Calu3 (cell line): ENCODE data around the gene DOK5. TPM values are rescaled to one million over a fixed set of nuclear protein-coding genes. Genes with fewer than 3 reads are reported as not detected.
A peak's percentile ranks its signal among the peaks of the same experiment; 100 is the strongest.

Experiments
- BruUV-seq: library from RNA; stranded (reverse); fragments of 400-500 nt; replicated peaks from 2 replicates; lab custom pipeline; 2021; lab: Mats Ljungman, UMichigan
- CTCF ChIA-PET: fragments of 300-600 bp; sonication (Branson Sonifier 250); formaldehyde crosslinking; loops from one replicate; lab custom pipeline; 2022; ENCODE audit warnings: antibody characterized with exemption; lab: Charles Lee
- DNase-seq: peaks from one replicate; pipeline ENCODE4 v3.0.0; 2022
- H3K27ac Mint-ChIP-seq: one replicate; pipeline ENCODE4 v1.8.0; 2022; ENCODE audit warnings: mixed read lengths; ENCODE audit not compliant: unreplicated experiment
- H3K27me3 Mint-ChIP-seq: one replicate; pipeline ENCODE4 v1.8.0; 2022; ENCODE audit warnings: mixed read lengths; ENCODE audit not compliant: unreplicated experiment
- H3K36me3 Mint-ChIP-seq: one replicate; pipeline ENCODE4 v1.8.0; 2022; ENCODE audit warnings: mild to moderate bottlenecking, moderate library complexity, mixed read lengths; ENCODE audit not compliant: insufficient read depth, unreplicated experiment
- H3K4me1 Mint-ChIP-seq: one replicate; pipeline ENCODE4 v1.8.0; 2022; ENCODE audit warnings: mild to moderate bottlenecking, low read depth, mixed read lengths; ENCODE audit not compliant: unreplicated experiment
- H3K4me3 Mint-ChIP-seq: one replicate; pipeline ENCODE4 v1.8.0; 2022; ENCODE audit warnings: mild to moderate bottlenecking, low read depth, moderate library complexity, mixed read lengths; ENCODE audit not compliant: unreplicated experiment
- H3K9me3 Mint-ChIP-seq: one replicate; pipeline ENCODE4 v1.8.0; 2022; ENCODE audit warnings: low read depth, mixed read lengths; ENCODE audit not compliant: unreplicated experiment
- intact Hi-C: fragments of 100-400 bp; cut with micrococcal nuclease; formaldehyde crosslinking; loops from one replicate; pipeline ENCODE4 v1.10.0; 2022; ENCODE audit not compliant: unreplicated experiment
- total RNA-seq: library from RNA; stranded (reverse); gene quantifications from 2 replicates; pipeline ENCODE4 v1.2.3, GENCODE V29; 2022
- TF ChIP-seq, protein P1 (sequence below): fragments of 200-600 bp; IDR thresholded peaks from one replicate; pipeline ENCODE4 v1.8.0; 2022; ENCODE audit warnings: antibody characterized with exemption; ENCODE audit not compliant: unreplicated experiment

Gene DOK5
- total RNA-seq, 1 experiment from 2014 or later: 0.17 TPM

DNA sequence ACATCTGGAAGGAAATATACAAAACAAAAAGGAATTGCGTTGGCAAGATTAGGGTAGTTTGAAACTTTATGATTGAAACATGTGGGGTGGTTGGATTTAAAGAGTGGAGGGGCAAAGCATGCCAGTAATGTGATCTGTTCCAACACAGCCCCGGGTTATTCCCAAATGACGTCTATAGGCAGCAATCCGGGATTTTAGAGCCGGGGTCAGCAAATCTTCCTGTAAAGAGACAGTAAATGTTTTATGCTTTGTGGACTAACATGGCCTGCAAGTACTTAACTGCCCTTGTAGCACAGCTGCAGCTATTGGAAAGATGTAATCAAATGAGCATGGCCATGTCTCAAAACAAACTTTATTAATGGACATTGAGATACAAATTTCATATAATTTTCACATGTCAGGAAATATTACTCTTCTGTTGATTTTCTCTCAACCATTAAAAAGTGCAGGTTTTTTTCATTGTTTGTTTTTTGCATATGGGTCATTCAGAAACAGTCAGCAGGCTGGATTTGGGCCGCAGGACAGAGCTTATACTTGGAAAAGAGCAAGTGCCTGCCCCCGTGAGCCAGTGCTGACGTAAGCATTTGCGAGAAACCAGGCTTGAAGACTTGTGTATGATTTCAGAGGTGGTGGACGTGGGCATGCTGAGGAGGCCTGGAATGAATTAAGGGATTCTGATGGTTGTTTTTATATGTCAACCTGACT lies 136.5 kb downstream of the DOK5 start:
- Mint-ChIP-seq H3K4me3 (no peak overlapping the region), H3K27ac (no peak overlapping the region), H3K9me3 (no peaks in the 10 kb centered on the region), H3K27me3 (no peaks in the 10 kb centered on the region), H3K36me3 (no peaks in the 10 kb centered on the region), H3K4me1 (no peaks in the 10 kb centered on the region)
- intact Hi-C loops: no loop called here
- no peak for DNase-seq
- TF ChIP-seq, protein P1, sequence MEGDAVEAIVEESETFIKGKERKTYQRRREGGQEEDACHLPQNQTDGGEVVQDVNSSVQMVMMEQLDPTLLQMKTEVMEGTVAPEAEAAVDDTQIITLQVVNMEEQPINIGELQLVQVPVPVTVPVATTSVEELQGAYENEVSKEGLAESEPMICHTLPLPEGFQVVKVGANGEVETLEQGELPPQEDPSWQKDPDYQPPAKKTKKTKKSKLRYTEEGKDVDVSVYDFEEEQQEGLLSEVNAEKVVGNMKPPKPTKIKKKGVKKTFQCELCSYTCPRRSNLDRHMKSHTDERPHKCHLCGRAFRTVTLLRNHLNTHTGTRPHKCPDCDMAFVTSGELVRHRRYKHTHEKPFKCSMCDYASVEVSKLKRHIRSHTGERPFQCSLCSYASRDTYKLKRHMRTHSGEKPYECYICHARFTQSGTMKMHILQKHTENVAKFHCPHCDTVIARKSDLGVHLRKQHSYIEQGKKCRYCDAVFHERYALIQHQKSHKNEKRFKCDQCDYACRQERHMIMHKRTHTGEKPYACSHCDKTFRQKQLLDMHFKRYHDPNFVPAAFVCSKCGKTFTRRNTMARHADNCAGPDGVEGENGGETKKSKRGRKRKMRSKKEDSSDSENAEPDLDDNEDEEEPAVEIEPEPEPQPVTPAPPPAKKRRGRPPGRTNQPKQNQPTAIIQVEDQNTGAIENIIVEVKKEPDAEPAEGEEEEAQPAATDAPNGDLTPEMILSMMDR: no peak
- no TSS peak for BruUV-seq
- CTCF ChIA-PET: no interaction called here

- BruUV-seq: no TSS peak
Measured at GRCh38 chr20:54618412-54618811, 143.0 kb downstream of the DOK5 start.

GRCh38 chr20:54619181-54619580 lies 143.8 kb downstream of the DOK5 start:
- no TSS peak for BruUV-seq
- Mint-ChIP-seq H3K36me3 (no peaks in the 10 kb centered on the region), H3K27me3 (no peaks in the 10 kb centered on the region), H3K9me3 (no peaks in the 10 kb centered on the region), H3K27ac (no peak overlapping the region), H3K4me3 (no peak overlapping the region), H3K4me1 (peaks cover 15% of the 10 kb centered on the region)
- TF ChIP-seq, protein P1: no peak
- DNase-seq: peak; percentile 33
- CTCF ChIA-PET: interaction anchor here (1.0 to 1.1 kb wide), 2 partner anchors 11 to 316 kb away, joined by 3 to 4 read pairs; no protein-coding TSS in a partner anchor
- intact Hi-C loops: no loop called here

More at GRCh38 chr20:54618412-54618811, 143.0 kb downstream of the DOK5 start:
- H3K9me3 Mint-ChIP-seq: no peaks in the 10 kb centered on the region
- DNase-seq: no peak
- no peak overlapping the region for H3K4me3 Mint-ChIP-seq
- intact Hi-C loops: no loop called here
- TF ChIP-seq, protein P1: no peak
- H3K4me1 Mint-ChIP-seq: peaks cover 9% of the 10 kb centered on the region
- H3K27me3 Mint-ChIP-seq: no peaks in the 10 kb centered on the region
- H3K27ac Mint-ChIP-seq: no peak overlapping the region
- H3K36me3 Mint-ChIP-seq: no peaks in the 10 kb centered on the region
- CTCF ChIA-PET: interaction anchor here (0.7 to 1.1 kb wide), 3 partner anchors 11 to 316 kb away, joined by 3 to 4 read pairs (median 3); no protein-coding TSS in a partner anchor

DNA sequence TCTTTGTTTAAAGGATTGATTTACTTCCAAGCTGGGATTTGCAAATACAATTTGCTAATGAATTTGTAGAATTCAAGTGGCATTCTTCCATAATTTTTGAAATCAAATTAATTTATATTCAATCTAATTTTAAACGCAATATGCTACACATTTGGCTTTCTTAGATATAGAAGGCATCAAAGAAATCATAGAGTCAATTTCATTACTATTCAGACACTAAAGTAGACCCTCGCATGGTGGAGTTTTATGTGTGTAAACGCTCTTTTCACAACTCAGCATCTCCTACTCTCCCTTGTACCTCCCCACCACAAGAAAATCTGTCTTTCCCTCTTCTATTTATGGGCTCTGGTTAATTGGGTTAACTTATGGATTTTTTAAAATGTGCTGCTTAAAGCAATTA lies 144.3 kb downstream of the DOK5 start:
- TF ChIP-seq, protein P1: no peak
- Mint-ChIP-seq H3K36me3 (no peaks in the 10 kb centered on the region), H3K4me3 (no peak overlapping the region), H3K4me1 (peaks cover 20% of the 10 kb centered on the region), H3K27ac (no peak overlapping the region), H3K9me3 (no peaks in the 10 kb centered on the region), H3K27me3 (no peaks in the 10 kb centered on the region)
- DNase-seq: no peak
- BruUV-seq: no TSS peak
- CTCF ChIA-PET: no interaction called here
- intact Hi-C loops: no loop called here
